NT2/D1 (cell line): ENCODE data around the gene ZBTB3.
A peak's percentile ranks its signal among the peaks of the same experiment; 100 is the strongest.
"Not testable (repeated sequence)": the region's sequence is repeated elsewhere in the genome, so short reads cannot be mapped to it uniquely, and the experiment has no call there.

Experiments
- DNase-seq: peaks from one replicate; pipeline ENCODE4 v3.0.0-alpha.2; 2011; ENCODE audit warnings: low read depth, low spot score
- H3K27me3 ChIP-seq: 2 replicates; pipeline ENCODE4 v1.6.0; 2011; ENCODE audit warnings: mild to moderate bottlenecking; ENCODE audit not compliant: insufficient read length, insufficient read depth
- H3K36me3 ChIP-seq: 2 replicates; pipeline ENCODE4 v1.6.1; 2011; ENCODE audit warnings: mild to moderate bottlenecking, low read length, mixed read lengths; ENCODE audit not compliant: insufficient read depth, insufficient read length
- H3K4me1 ChIP-seq: 2 replicates; pipeline ENCODE4 v1.5.1; 2011; ENCODE audit not compliant: insufficient read depth, insufficient read length
- H3K4me3 ChIP-seq: 2 replicates; pipeline ENCODE4 v1.5.1; 2011; ENCODE audit warnings: low read depth; ENCODE audit not compliant: insufficient read length
- H3K9ac ChIP-seq: 2 replicates; pipeline ENCODE4 v1.6.0; 2011; ENCODE audit warnings: low read depth; ENCODE audit not compliant: insufficient read length
- H3K9me3 ChIP-seq: 2 replicates; pipeline ENCODE4 v1.5.1; 2011; ENCODE audit warnings: mild to moderate bottlenecking, low read length; ENCODE audit not compliant: insufficient read depth
- SUZ12 ChIP-seq: IDR thresholded peaks from 2 replicates; pipeline ENCODE4 v1.6.1; 2011; ENCODE audit not compliant: insufficient read length, insufficient read depth; ENCODE audit errors: extremely low read depth
- YY1 ChIP-seq: IDR thresholded peaks from 2 replicates; pipeline ENCODE4 v1.6.1; 2011; ENCODE audit not compliant: insufficient read length, insufficient read depth
- ZNF274 ChIP-seq: IDR thresholded peaks from 2 replicates; pipeline ENCODE4 v1.6.1; 2011; ENCODE audit warnings: mild to moderate bottlenecking, low read depth, low read length

Gene ZBTB3

GRCh38 chr11:62705880-62706849, 47.8 kb downstream of the ZBTB3 start:
- peaks cover 17% of the 10 kb centered on the region for H3K4me1 ChIP-seq
- peak overlapping the region; percentile 72 for H3K4me3 ChIP-seq
- TF ChIP-seq SUZ12 = no peak
- TF ChIP-seq ZNF274 = no peak
- H3K36me3 ChIP-seq = peaks cover 45% of the 10 kb centered on the region
- no peaks in the 10 kb centered on the region for H3K27me3 ChIP-seq
- DNase-seq = peak; percentile 93
- no peaks in the 10 kb centered on the region for H3K9me3 ChIP-seq
- H3K9ac ChIP-seq = peak overlapping the region; percentile 97

- Histone ChIP-seq H3K4me1 (peaks cover 17% of the 10 kb centered on the region), H3K9ac (peak overlapping the region; percentile 97), H3K9me3 (no peaks in the 10 kb centered on the region), H3K4me3 (peak overlapping the region; percentile 72), H3K36me3 (peaks cover 45% of the 10 kb centered on the region), H3K27me3 (no peaks in the 10 kb centered on the region)
- no peak for TF ChIP-seq ZNF274
- no peak for TF ChIP-seq YY1
- no peak for TF ChIP-seq SUZ12
- no peak for DNase-seq
Measured at GRCh38 chr11:62705413-62705812, 48.5 kb downstream of the ZBTB3 start.

- H3K9ac ChIP-seq, DNase-seq, H3K4me3 ChIP-seq, H3K9me3 ChIP-seq, H3K27me3 ChIP-seq: not testable (repeated sequence)
- H3K4me1 ChIP-seq = peaks cover 13% of the 10 kb centered on the region
- peaks cover 48% of the 10 kb centered on the region for H3K36me3 ChIP-seq
Measured at GRCh38 chr11:62703921-62704320, 50.0 kb downstream of the ZBTB3 start.

- Histone ChIP-seq H3K4me1 (peaks cover 3% of the 10 kb centered on the region), H3K9ac (no peak overlapping the region), H3K27me3 (no peaks in the 10 kb centered on the region), H3K4me3 (no peak overlapping the region), H3K9me3 (no peaks in the 10 kb centered on the region), H3K36me3 (peaks cover 53% of the 10 kb centered on the region)
- no peak for TF ChIP-seq YY1
- TF ChIP-seq SUZ12 = no peak
- TF ChIP-seq ZNF274 = no peak
- no peak for DNase-seq
Measured at GRCh38 chr11:62702246-62702645, 51.7 kb downstream of the ZBTB3 start.
